ENCODE data around the gene CXADR.

Gene CXADR

GRCh38 chr21:17539323-17539722 is 26.5 kb downstream of the CXADR start:
- no peak for DNase-seq (ENCODE audit: extremely low read depth in 1 of 2, low read depth in 1 of 2)

GRCh38 chr21:17539743-17540341 is 27.0 kb downstream of the CXADR start:
- DNase-seq (ENCODE audit: extremely low read depth in 1 of 2, low read depth in 1 of 2), result no peak

- DNase-seq (ENCODE audit: extremely low read depth in 1 of 2, low read depth in 1 of 2), result no peak
Measured at GRCh38 chr21:17540530-17540929, 27.7 kb downstream of the CXADR start.

GRCh38 chr21:17542371-17543011 is 29.6 kb downstream of the CXADR start:
- DNase-seq (ENCODE audit: extremely low read depth in 1 of 2, low read depth in 1 of 2), result no peak

- DNase-seq (ENCODE audit: extremely low read depth in 1 of 2, low read depth in 1 of 2), result no peak
Measured at GRCh38 chr21:17545007-17545406, 32.2 kb downstream of the CXADR start.

- DNase-seq (ENCODE audit: extremely low read depth in 1 of 2, low read depth in 1 of 2), result no peak
Measured at GRCh38 chr21:17548262-17548661, 35.4 kb downstream of the CXADR start.

GRCh38 chr21:17550671-17551308 is 37.9 kb downstream of the CXADR start:
- no peak for DNase-seq (ENCODE audit: extremely low read depth in 1 of 2, low read depth in 1 of 2)

GRCh38 chr21:17552410-17552809 is 39.6 kb downstream of the CXADR start:
- no peak for DNase-seq (ENCODE audit: extremely low read depth in 1 of 2, low read depth in 1 of 2)

- DNase-seq (ENCODE audit: extremely low read depth in 1 of 2, low read depth in 1 of 2), result no peak
Measured at GRCh38 chr21:17554120-17554519, 41.3 kb downstream of the CXADR start.

- DNase-seq (ENCODE audit: extremely low read depth in 1 of 2, low read depth in 1 of 2), result no peak
Measured at GRCh38 chr21:17554679-17555465, 42.0 kb downstream of the CXADR start.

- DNase-seq (ENCODE audit: extremely low read depth in 1 of 2, low read depth in 1 of 2), result no peak
Measured at GRCh38 chr21:17560377-17561025, 47.7 kb downstream of the CXADR start.

GRCh38 chr21:17570786-17571185 is 57.9 kb downstream of the CXADR start:
- DNase-seq (ENCODE audit: extremely low read depth in 1 of 2, low read depth in 1 of 2), result no peak

- DNase-seq (ENCODE audit: extremely low read depth in 1 of 2, low read depth in 1 of 2), result no peak
Measured at GRCh38 chr21:17572431-17572830, 59.6 kb downstream of the CXADR start.

GRCh38 chr21:17575076-17575475 is 62.2 kb downstream of the CXADR start:
- DNase-seq (ENCODE audit: extremely low read depth in 1 of 2, low read depth in 1 of 2), result no peak

GRCh38 chr21:17576080-17576835 is 63.4 kb downstream of the CXADR start:
- no peak for DNase-seq (ENCODE audit: extremely low read depth in 1 of 2, low read depth in 1 of 2)

GRCh38 chr21:17577701-17578100 is 64.9 kb downstream of the CXADR start:
- no peak for DNase-seq (ENCODE audit: extremely low read depth in 1 of 2, low read depth in 1 of 2)

GRCh38 chr21:17578162-17578561 is 65.3 kb downstream of the CXADR start:
- no peak for DNase-seq (ENCODE audit: extremely low read depth in 1 of 2, low read depth in 1 of 2)

- DNase-seq (ENCODE audit: extremely low read depth in 1 of 2, low read depth in 1 of 2), result no peak
Measured at GRCh38 chr21:17578876-17579275, 66.0 kb downstream of the CXADR start.

GRCh38 chr21:17580319-17580718 is 67.5 kb downstream of the CXADR start:
- DNase-seq (ENCODE audit: extremely low read depth in 1 of 2, low read depth in 1 of 2), result no peak

GRCh38 chr21:17583898-17584297 is 71.1 kb downstream of the CXADR start:
- no peak for DNase-seq (ENCODE audit: extremely low read depth in 1 of 2, low read depth in 1 of 2)
